HEK293T (cell line): Measurements from ENCODE around the gene IGF1R.

ENCODE experiments used
- CTCF ChIA-PET: fragments of 350-600 bp; formaldehyde crosslinking; extraction: SDS; loops from one replicate; lab custom pipeline; 2021; ENCODE audit warnings: antibody characterized with exemption, inconsistent platforms; lab: Yijun Ruan, JAX
- POLR2A ChIA-PET: fragments of 350-600 bp; formaldehyde crosslinking; extraction: SDS; loops from one replicate; lab custom pipeline; 2020; ENCODE audit warnings: antibody characterized with exemption, inconsistent platforms; lab: Yijun Ruan, JAX
- DNase-seq: peaks from one replicate; pipeline ENCODE4 v3.0.0; 2012; ENCODE audit warnings: mixed read lengths; ENCODE audit errors: extremely low spot score
- ARNT ChIP-seq: fragments of 450-650 bp; IDR thresholded peaks from 2 replicates; pipeline ENCODE4 v1.6.1; 2017; ENCODE audit warnings: mild to moderate bottlenecking
- BHLHE40 ChIP-seq: fragments of 450-650 bp; IDR thresholded peaks from 2 replicates; pipeline ENCODE4 v1.6.1; 2016; ENCODE audit warnings: mild to moderate bottlenecking, moderate library complexity, borderline replicate concordance
- CTBP1 ChIP-seq: fragments of 450-650 bp; IDR thresholded peaks from 2 replicates; pipeline ENCODE4 v1.6.1; 2016; ENCODE audit warnings: borderline replicate concordance
- ELF4 ChIP-seq: fragments of 450-650 bp; IDR thresholded peaks from 2 replicates; pipeline ENCODE4 v1.6.1; 2017; ENCODE audit warnings: antibody characterized with exemption
- FOXA1 ChIP-seq: fragments of 450-650 bp; IDR thresholded peaks from 2 replicates; pipeline ENCODE4 v1.6.1; 2016; ENCODE audit warnings: mild to moderate bottlenecking
- FOXK2 ChIP-seq: fragments of 450-650 bp; IDR thresholded peaks from 2 replicates; pipeline ENCODE4 v1.6.1; 2016; ENCODE audit warnings: mild to moderate bottlenecking
- FOXM1 ChIP-seq: fragments of 450-650 bp; IDR thresholded peaks from 2 replicates; pipeline ENCODE4 v1.6.1; 2017; ENCODE audit warnings: mild to moderate bottlenecking, borderline replicate concordance
- HDGF ChIP-seq: fragments of 450-650 bp; IDR thresholded peaks from 2 replicates; pipeline ENCODE4 v1.6.1; 2017; ENCODE audit warnings: antibody characterized with exemption, borderline replicate concordance
- L3MBTL2 ChIP-seq: fragments of 450-650 bp; conservative IDR thresholded peaks from 2 replicates; pipeline ENCODE4 v1.6.1; 2016; ENCODE audit warnings: mild to moderate bottlenecking
- LEF1 ChIP-seq: fragments of 450-650 bp; IDR thresholded peaks from 2 replicates; pipeline ENCODE4 v1.6.1; 2017; ENCODE audit warnings: mild to moderate bottlenecking, borderline replicate concordance
- NFRKB ChIP-seq: fragments of 450-650 bp; IDR thresholded peaks from 2 replicates; pipeline ENCODE4 v1.6.1; 2016; ENCODE audit warnings: mild to moderate bottlenecking, moderate library complexity
- SP1 ChIP-seq: fragments of 450-650 bp; IDR thresholded peaks from 2 replicates; pipeline ENCODE4 v1.6.1; 2017
- SUZ12 ChIP-seq: fragments of 450-650 bp; IDR thresholded peaks from 2 replicates; pipeline ENCODE4 v1.6.1; 2016; ENCODE audit warnings: mild to moderate bottlenecking
- TARDBP ChIP-seq: fragments of 450-650 bp; IDR thresholded peaks from 2 replicates; pipeline ENCODE4 v1.6.1; 2016
- ZNF384 ChIP-seq: fragments of 450-650 bp; IDR thresholded peaks from 2 replicates; pipeline ENCODE4 v1.6.1; 2016
- TF ChIP-seq, protein P1 (sequence below): fragments of 450-650 bp; IDR thresholded peaks from 2 replicates; pipeline ENCODE4 v1.6.1; 2016

IGF1R gene

GRCh38 chr15:98740963-98741362 lies 92.6 kb downstream of the IGF1R start:
- DNase-seq: no peak
- POLR2A ChIA-PET: no interaction called here
- TF ChIP-seq ZNF384 (peak; percentile 56; the same call in 1 of the 2 replicates), LEF1 (no peak)
- CTCF ChIA-PET: no interaction called here

DNA sequence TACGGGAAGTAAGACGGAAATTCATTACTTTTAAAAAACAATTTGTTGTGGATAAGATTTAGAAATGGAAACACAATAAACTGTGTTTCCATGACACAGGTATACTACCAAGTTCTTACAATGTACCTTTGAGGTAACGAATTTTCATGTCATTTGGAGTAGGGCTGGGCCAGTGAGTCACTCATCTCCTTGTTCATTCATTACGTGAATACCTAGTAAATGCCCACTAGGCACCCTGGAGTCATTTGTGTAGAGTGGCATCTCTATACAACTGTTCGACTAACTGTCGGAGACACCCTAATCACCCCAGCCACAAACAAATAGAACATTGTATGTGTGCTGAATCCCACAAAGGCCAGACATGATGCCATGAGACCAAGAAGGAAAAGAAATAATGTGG lies 94.8 kb downstream of the IGF1R start:
- POLR2A ChIA-PET: no interaction called here
- CTCF ChIA-PET: no interaction called here

GRCh38 chr15:98744506-98744905 lies 96.2 kb downstream of the IGF1R start:
- POLR2A ChIA-PET: no interaction called here
- TF ChIP-seq CTBP1: no peak
- TF ChIP-seq HDGF: no peak
- TF ChIP-seq, protein P1, sequence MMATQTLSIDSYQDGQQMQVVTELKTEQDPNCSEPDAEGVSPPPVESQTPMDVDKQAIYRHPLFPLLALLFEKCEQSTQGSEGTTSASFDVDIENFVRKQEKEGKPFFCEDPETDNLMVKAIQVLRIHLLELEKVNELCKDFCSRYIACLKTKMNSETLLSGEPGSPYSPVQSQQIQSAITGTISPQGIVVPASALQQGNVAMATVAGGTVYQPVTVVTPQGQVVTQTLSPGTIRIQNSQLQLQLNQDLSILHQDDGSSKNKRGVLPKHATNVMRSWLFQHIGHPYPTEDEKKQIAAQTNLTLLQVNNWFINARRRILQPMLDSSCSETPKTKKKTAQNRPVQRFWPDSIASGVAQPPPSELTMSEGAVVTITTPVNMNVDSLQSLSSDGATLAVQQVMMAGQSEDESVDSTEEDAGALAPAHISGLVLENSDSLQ: no peak
- TF ChIP-seq ARNT: no peak
- TF ChIP-seq SUZ12: no peak
- TF ChIP-seq FOXK2: no peak
- TF ChIP-seq BHLHE40: no peak
- TF ChIP-seq TARDBP: no peak
- no peak for TF ChIP-seq FOXM1
- no peak for TF ChIP-seq L3MBTL2
- no peak for TF ChIP-seq ELF4
- TF ChIP-seq ZNF384: no peak
- TF ChIP-seq FOXA1: no peak
- no peak for TF ChIP-seq LEF1
- DNase-seq: no peak
- CTCF ChIA-PET: no interaction called here

More for the DNA sequence above, 94.8 kb downstream of the IGF1R start:
- no peak for TF ChIP-seq ELF4
- no peak for TF ChIP-seq SP1
- no peak for TF ChIP-seq FOXK2
- TF ChIP-seq FOXA1: no peak
- no peak for TF ChIP-seq TARDBP
- TF ChIP-seq BHLHE40: no peak
- DNase-seq: no peak

- no peak for DNase-seq
- ChIA-PET CTCF (no interaction called here), POLR2A (no interaction called here)
- TF ChIP-seq CTBP1: no peak
- no peak for TF ChIP-seq ELF4
- TF ChIP-seq BHLHE40: no peak
- TF ChIP-seq ZNF384: no peak
- no peak for TF ChIP-seq L3MBTL2
- TF ChIP-seq HDGF: no peak
- TF ChIP-seq NFRKB: no peak
Observed at GRCh38 chr15:98745179-98745578, 96.8 kb downstream of the IGF1R start.

DNA sequence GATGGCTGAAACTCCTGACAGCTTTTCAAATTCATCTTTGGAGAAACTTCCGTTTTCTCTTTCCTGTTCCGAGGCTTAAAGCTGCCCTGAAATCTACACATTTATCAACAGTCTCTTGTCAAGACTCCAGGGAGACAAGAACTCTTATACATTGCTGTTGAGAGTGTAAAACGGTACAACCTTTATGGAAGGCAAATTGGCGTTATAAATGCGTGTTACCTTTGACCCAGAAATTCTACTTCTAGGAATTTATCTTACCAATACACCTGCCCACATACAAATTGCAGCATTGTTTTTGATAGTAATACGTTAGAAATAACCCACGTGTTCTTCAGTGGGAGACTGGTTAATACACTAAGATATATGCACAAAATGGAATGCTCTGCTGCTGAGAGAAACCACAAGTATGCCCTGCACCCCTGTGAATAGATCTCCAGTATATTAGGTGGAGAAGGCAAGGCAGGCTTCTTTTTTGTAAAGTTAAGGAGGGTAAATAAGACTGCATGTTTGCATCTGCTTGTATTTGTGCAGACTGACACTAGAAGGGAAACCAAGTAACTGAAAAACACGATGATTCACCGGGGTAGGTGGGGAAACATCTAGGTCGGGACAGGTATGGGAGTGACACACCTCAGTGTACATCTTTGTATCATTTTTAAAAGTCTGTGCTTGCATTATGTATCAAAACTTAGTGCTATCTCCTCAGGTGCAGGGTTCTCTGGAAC lies 97.5 kb downstream of the IGF1R start:
- TF ChIP-seq NFRKB (no peak), FOXA1 (no peak), CTBP1 (no peak), ARNT (no peak), SP1 (no peak), TARDBP (no peak), HDGF (no peak), SUZ12 (no peak), FOXK2 (no peak), LEF1 (no peak), ZNF384 (no peak), L3MBTL2 (no peak), FOXM1 (no peak), ELF4 (no peak), BHLHE40 (no peak)
- TF ChIP-seq, protein P1: no peak
- DNase-seq: no peak
- POLR2A ChIA-PET: no interaction called here
- CTCF ChIA-PET: no interaction called here

GRCh38 chr15:98746375-98747155 lies 98.2 kb downstream of the IGF1R start:
- DNase-seq: no peak
- TF ChIP-seq ELF4: no peak
- TF ChIP-seq FOXM1: no peak
- TF ChIP-seq SP1: no peak
- TF ChIP-seq BHLHE40: no peak
- CTCF ChIA-PET: no interaction called here
- POLR2A ChIA-PET: no interaction called here

GRCh38 chr15:98751767-98752166 lies 103.4 kb downstream of the IGF1R start:
- POLR2A ChIA-PET: interaction anchor here (0.6 kb wide), 1 partner anchor 233 kb away, joined by 3 read pairs; no protein-coding TSS in a partner anchor
- CTCF ChIA-PET: interaction anchor here (0.6 kb wide), 1 partner anchor 13 kb away, joined by 4 read pairs; no protein-coding TSS in a partner anchor
- DNase-seq: no peak
- TF ChIP-seq NFRKB (no peak), FOXA1 (no peak), BHLHE40 (no peak), FOXM1 (no peak), L3MBTL2 (no peak), LEF1 (no peak), ZNF384 (no peak), HDGF (no peak), FOXK2 (no peak), ARNT (no peak), TARDBP (no peak), SUZ12 (no peak), CTBP1 (no peak), ELF4 (no peak), SP1 (no peak)
- TF ChIP-seq, protein P1: no peak
